GM19395 (cell line): ENCODE measurements around the gene SRPK2.
A peak's percentile ranks its signal among the peaks of the same experiment; 100 is the strongest.

Experiments
- ATAC-seq: cut with Tn5 transposase; IDR thresholded peaks from one replicate; pipeline ENCODE4 v1.9.1; 2021; ENCODE audit warnings: mild to moderate bottlenecking, moderate library complexity; ENCODE audit not compliant: unreplicated experiment

The SRPK2 gene

GRCh38 chr7:105229641-105230040 lies 159.1 kb downstream of the SRPK2 start:
- no peak for ATAC-seq

- no peak for ATAC-seq
Observed at GRCh38 chr7:105228555-105228954, 160.2 kb downstream of the SRPK2 start.

- ATAC-seq, result no peak
Observed at GRCh38 chr7:105227391-105227790, 161.3 kb downstream of the SRPK2 start.

GRCh38 chr7:105224884-105225651 lies 163.7 kb downstream of the SRPK2 start:
- ATAC-seq, result peak; percentile 91

GRCh38 chr7:105222953-105223352 lies 165.8 kb downstream of the SRPK2 start:
- ATAC-seq, result no peak

DNA sequence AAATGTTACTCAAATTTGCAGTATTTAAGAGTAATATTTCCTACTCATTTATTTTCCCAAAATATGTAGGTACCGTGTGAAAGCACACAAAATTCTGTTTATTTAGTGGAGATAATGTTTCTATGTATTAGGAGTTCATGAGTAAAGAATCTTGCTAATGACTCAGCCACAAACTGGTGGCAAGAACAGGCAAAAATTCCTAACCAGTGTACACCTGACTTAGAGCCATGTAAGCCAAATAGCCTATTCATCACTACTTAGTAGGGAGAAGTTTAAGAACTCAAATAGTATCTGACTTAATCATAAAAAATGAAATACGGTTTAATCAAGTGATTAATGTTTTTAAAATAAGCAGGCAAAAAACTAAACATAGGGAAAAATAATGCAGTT lies 169.0 kb downstream of the SRPK2 start:
- ATAC-seq, result no peak

GRCh38 chr7:105218939-105219770 lies 169.6 kb downstream of the SRPK2 start:
- no peak for ATAC-seq

GRCh38 chr7:105218215-105218614 lies 170.5 kb downstream of the SRPK2 start:
- ATAC-seq, result no peak

DNA sequence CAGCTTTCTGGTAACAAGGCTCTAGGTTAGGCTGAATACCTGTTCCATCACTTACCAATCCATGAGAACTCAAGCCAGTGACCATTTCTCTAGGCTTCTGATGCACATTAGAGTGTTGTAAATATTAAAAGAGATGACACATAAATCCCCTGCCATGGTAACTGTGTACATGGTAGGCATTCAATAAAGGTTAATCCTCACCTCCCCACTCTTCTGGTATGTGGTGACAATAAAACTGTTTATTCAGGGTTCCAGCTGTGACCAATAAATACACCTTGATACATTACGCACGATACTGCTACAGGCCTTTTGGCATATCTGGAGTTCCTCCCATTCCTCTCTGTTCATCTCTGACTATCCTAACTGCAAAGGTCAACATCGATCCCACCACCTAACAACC lies 171.9 kb downstream of the SRPK2 start:
- no peak for ATAC-seq

- no peak for ATAC-seq
Observed at GRCh38 chr7:105215821-105216220, 172.9 kb downstream of the SRPK2 start.

- no peak for ATAC-seq
Observed at GRCh38 chr7:105215182-105215581, 173.5 kb downstream of the SRPK2 start.

DNA sequence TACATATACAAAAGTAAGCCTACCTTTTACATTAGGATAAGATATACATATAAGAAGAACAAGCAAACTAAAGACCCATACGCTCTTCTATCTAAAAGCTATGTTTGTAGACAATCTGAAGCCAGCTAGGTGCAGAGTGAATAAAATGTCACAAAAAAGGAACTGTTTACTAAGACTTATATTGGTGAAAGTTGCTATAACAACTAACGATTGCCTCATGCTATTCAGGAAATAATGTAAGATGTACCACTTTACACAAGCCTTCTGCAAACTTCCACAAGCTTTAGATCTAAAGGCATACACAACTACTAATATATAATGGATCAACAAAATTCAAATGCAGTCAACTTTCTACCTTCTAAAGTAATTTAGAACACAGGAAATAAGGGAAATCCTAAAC lies 175.1 kb downstream of the SRPK2 start:
- no peak for ATAC-seq

DNA sequence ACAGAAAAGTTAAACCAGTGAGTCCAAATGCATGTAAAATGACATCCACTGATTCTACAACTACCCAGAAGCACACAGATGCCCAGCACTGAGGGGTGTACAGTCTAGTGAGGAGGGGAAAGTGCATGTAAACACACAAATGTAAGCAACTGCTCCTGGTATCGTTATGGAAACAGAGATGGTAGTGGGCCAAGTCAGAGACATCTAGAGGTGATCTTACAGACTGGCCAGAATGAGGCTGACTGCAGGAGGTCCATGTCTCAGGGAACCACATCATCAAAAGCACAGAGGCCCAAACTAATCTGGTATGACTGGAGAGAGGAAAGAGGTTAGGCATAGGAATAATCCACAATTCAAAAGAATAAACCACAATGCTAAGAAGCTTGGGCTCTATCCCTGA lies 176.5 kb downstream of the SRPK2 start:
- no peak for ATAC-seq

DNA sequence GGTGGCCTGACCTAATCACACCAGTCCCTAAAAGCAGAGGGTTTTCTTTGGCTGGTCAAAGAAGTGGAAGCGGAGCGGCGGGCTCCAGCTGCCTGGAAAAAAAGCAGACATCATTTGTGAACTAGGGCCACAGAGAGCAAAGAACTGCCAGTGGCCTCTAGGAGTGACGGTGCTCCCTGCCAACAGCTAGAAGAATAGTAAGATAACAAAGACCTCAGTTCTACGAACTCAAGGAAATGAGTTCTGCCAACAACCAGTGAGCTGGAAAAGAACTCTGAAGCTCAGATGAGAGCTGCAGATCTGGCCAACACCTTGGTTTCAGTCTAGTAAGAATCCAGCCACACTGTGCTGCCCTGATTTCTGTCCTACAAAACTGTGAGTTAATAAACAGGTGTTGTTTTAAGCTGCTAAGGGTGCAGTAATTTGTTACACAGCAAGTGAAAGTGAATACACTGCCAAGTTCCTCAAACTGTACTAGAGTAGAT lies 178.0 kb downstream of the SRPK2 start:
- peak; percentile 95 for ATAC-seq

- no peak for ATAC-seq
Observed at GRCh38 chr7:105209870-105210269, 178.9 kb downstream of the SRPK2 start.

DNA sequence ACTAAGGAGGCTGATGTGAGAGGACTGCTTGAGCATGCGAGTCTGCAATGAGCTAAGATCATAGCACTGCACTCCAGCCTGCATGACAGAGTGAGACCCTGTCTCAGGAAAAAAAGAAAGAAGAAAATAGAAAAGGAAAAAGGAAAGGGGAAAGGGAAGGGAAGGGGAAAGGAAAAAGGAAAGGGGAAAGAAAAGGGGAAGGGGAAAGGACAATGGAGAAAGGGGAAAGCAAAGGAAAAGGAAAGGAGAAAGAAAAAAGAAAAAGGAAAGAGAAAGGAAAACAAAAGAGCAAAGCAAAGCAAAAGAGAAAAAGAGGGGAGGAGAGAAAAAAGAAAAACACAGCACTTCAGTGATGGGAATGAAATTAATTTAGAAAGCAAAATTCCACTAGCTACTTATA lies 179.3 kb downstream of the SRPK2 start:
- no peak for ATAC-seq

DNA sequence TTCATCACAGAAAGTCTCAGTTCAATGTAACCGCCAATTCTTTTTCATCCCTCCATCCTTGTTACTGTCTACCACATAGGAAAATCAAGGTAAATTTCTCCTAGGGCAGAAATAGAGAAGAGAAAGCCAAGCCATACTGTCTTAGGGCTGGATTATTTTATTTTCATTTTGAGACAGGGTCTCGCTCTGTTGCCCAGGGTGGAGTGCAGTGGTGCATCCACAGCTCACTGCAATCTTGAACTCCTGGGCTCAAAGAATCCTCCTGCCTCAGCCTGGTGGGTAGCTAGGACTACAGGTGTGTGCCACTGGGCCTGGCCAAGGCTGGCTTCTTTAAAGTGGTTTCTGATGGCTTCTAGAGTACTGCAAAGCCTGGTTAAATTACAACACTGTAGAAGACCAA lies 181.7 kb downstream of the SRPK2 start:
- no peak for ATAC-seq

DNA sequence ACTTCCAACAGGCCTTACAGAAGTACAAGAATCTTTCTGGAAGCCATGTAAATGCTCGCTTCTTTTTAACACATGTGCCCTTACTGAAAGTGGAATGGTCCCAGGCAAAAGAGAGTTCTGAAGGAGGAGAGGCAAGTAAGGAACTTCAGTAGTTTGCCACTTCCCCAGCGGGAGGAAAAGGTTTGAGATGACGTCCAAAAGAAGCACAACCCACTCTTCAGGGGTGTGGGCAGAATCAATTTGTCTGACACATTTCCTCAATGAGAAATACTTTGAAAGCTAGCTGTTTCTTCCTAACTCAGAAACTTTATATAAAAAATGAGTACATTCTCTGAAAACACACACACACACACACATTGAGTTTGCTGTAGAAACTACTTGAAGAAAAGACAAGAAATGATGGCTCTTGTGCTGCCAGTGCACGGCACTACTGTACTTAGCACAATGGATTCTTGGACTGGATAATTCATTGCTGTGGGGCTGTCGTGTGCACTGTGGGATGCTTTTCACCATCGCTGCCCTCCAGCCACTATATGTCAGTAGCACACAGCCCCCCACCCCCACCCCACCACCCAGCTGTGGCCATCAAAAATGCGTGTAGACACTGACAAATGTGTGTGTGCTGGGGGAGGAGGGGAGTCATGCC lies 183.0 kb downstream of the SRPK2 start:
- ATAC-seq, result no peak

- no peak for ATAC-seq
Observed at GRCh38 chr7:105204953-105205352, 183.8 kb downstream of the SRPK2 start.

GRCh38 chr7:105204520-105204919 lies 184.2 kb downstream of the SRPK2 start:
- ATAC-seq, result no peak

DNA sequence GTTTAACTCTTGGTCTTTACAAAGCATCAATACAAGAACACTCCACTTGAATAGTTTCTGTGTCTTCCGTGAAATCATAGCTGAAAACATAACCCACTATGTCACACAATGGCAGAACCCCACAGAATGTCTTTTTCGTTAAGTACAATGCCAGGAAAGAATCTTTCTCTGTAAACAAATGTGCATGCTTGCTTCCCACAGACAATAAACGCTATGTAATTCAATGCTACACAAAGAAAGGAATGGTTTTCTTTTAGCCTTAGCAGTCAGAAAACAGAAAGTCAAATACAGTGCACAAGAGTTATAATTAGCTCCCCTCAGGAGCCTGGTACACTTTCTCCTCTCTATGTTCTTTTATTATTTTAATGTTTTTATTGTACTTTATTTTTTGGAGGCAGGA lies 186.1 kb downstream of the SRPK2 start:
- ATAC-seq, result no peak

DNA sequence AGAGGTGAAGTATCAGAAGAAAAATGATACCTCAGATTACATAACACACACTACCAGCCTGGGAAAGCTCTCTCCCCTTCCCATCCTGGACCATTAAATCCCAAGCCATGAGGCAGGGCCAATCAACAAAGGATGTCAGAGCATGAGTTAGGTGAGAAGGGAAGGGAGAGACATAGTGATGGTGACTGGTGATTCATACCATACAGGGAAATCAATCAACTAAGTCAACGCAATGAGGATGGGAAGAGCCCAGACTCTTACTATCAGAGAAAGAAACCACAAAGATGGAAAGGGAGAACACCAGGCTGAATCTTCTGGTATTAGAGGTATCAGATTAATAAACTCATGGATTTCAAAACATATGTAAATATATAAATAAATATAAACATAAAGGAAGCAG lies 189.3 kb downstream of the SRPK2 start:
- ATAC-seq, result no peak
